ENCODE measurements around the gene IPO9. TPM values are rescaled to one million over a fixed set of nuclear protein-coding genes. Genes with fewer than 3 reads are reported as not detected.

The IPO9 gene
- polyA plus RNA-seq (ENCODE audit: insufficient read length): 45.5 TPM

DNA sequence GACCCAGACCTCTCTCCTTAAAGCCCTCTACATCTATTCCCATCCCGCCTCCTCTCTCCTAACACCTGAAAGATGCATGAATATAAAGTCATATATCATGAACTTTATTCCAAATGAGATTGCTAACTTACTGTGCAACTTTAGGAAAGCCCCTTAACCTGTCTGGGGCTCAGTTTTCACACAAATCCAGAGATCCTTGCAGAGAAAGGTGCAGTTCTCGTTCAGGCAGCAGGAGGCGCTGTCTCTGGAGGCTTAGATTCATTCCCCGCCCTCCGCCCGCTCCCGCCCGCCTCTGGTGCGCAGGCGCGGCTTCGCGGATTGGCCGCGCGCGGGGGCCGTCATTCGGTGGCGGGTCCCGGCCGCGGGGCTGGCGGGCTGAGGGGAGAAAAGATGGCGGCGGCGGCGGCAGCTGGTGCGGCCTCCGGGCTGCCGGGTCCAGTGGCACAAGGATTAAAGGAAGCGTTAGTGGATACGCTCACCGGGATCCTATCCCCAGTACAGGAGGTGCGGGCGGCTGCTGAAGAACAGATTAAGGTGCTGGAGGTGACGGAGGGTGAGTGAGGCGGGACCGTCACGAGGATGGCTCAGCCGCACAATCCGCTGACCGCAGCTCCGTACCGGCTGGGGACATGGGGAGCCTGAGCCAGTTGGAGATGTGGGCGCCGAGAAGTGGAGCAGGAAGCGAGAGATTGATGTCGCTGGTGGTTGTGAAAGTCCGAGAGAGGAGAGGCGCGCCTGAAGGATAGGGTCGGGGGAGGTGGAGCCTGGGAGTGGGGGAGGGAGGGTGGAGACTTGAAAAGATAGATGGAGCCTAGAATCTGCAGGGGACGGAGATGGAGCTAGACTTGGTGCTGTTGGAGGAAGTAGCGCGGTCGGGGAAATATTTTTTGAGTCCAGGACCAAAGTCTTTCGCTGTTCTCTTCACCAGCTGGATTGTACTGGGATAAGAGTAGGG lies at the start of gene IPO9:
Gene IPO9, plus strand, starts transcription at position 338 of the 955 bp plus-strand sequence. Its CDS starts 53 bp downstream, at position 391.
- DNase-seq: peak; percentile 97

DNA sequence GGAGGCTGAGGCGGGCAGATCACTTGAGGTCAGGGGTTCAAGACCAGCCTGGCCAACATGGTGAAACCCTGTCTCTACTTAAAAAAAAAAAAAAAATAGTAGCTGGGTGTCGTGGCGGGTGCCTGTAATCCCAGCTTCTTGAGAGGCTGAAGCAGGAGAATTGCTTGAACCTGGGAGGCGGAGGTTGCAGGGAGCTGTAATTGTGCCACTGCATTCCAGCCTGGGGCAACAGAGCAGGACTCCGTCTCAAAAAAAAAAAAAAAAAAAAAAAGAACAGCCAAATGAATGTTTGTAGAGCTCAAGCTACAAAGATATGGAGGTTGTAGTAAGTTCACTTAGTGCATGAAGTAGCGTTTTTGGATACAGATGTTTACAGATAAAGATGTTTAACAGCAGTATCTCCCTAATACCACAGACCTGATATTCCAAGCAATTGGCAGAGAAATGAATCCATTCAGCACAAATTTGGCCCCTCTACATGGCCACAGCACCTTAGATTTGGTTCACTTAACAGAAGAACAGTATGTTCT lies 49.5 kb upstream of the IPO9 start:
- DNase-seq: no peak

DNA sequence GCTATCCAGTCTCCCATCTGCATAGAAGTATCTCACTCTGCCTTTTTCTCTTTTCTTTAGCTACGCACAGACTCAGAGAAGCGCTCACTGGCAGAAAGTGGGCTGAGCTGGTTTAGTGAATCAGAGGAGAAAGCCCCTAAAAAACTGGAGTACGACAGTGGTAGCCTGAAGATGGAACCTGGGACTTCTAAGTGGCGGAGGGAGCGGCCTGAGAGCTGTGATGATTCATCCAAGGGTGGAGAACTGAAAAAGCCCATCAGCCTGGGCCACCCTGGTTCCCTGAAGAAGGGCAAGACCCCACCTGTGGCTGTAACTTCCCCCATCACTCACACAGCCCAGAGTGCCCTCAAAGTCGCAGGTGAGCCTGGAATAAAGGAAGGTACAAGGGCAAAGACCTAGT lies 48.0 kb upstream of the IPO9 start:
- no peak for DNase-seq

DNA sequence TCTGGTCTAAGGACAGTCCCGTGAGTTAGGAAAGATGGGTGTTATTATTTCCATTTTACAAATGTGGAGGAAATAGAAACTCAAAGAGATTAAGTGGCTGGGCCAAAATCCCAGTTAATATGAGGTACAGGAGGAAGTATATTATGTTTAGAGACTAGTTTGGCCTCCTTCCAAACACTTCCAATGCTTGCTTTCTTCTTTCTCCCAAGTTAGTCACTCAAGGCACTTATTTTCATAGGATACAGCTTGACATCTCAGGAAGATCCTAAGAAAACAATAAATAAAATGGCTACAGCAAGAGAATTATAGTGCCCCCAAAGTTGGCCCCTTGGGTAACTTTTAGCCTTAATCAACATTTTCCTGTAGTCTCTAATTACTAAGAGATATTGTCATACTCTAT lies 47.5 kb upstream of the IPO9 start:
- no peak for DNase-seq

DNA sequence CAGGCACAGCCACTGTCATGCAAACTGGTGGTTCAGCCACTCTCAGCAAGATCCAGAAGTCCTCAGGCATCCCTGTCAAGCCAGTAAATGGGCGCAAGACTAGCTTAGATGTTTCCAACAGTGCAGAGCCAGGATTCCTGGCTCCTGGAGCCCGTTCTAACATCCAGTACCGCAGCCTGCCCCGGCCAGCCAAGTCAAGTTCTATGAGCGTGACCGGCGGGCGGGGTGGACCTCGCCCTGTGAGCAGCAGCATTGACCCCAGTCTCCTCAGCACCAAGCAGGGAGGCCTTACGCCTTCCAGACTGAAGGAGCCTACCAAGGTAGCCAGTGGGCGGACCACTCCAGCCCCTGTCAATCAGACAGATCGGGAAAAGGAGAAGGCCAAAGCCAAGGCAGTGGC lies 46.6 kb upstream of the IPO9 start:
- no peak for DNase-seq

DNA sequence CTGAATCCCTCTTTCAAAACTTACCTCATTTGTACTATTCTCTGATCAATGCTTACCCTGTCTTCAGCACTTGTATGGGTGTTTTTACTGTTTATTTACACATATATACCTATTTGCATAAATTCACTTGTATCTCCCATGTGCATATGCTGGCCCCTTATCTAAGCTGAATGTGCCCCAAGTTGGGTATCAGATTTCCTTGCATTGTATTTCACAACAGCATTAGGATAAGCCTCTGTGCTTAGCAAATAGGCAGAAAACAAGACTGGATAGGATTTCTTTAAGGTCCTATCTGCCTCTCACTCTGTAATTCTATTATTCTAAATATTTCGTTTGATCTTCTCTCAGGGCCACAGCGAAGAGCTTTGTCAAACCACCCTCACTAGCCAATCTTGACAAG lies 45.9 kb upstream of the IPO9 start:
- DNase-seq: no peak

DNA sequence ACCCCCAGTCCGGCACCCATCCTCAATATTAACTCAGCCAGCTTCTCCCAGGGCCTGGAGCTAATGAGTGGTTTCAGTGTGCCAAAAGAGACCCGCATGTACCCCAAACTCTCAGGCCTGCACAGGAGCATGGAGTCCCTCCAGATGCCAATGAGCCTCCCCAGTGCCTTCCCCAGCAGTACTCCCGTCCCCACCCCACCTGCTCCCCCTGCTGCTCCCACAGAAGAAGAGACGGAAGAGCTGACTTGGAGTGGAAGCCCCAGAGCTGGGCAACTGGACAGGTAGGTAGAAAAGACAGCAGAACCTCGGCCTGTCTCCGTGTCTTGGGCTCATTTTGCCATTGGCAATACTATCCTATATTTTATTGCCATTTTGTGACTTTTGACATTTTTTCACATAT lies 45.4 kb upstream of the IPO9 start:
- DNase-seq: no peak

DNA sequence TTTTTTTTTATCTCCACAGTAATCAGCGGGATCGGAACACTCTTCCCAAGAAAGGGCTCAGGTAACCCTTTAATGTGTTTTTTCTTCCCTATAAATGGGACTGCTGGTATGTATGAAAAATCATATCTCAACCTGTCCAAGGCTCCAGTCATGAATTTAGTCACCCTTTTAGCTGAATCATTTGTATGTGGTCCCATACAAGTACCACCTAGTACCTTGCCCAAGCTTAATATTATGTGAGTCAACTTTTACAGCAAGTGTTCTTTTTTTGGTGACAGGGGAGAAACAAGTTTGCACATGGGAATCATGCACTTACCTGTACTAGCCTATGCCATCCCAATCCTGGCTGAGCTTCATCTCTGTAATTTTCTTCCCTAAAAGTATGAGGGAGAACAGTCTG lies 43.7 kb upstream of the IPO9 start:
- DNase-seq: no peak

DNA sequence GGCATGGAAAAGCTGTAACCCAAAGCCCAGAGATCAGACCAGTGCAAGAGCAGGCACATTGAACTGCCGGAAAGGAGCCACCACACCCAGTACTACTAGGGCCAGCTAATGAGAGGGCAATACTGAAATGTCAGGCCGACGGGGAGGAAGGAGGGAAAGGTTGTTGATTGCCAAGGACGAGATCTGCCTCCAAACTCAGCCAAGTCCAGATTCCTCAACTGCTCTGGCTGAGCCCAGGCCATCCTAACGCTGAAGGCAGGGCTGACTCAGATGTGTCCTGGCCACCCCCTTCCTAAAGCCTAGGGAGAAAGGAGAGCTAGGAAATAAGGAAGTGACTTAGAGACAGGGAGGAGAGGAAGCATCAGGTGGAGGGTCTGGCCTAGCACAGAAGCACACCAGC lies 42.1 kb upstream of the IPO9 start:
- DNase-seq: no peak

DNA sequence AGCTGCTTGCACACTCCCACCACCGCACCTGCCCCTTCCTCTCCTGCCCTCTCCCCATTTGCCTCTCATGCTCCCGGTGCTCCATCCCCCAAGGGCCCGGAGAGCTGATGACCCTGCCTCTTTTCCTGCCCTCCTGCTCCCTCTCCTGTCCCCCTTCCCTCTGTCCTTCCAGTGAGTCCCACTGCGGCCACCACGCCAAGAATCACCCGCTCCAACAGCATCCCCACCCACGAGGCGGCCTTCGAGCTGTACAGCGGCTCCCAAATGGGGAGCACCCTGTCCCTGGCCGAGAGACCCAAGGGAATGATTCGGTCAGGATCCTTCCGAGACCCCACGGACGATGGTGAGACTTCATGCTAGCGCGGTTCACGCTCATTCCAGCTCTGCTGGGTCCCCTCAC lies 40.7 kb upstream of the IPO9 start:
- DNase-seq: no peak

DNA sequence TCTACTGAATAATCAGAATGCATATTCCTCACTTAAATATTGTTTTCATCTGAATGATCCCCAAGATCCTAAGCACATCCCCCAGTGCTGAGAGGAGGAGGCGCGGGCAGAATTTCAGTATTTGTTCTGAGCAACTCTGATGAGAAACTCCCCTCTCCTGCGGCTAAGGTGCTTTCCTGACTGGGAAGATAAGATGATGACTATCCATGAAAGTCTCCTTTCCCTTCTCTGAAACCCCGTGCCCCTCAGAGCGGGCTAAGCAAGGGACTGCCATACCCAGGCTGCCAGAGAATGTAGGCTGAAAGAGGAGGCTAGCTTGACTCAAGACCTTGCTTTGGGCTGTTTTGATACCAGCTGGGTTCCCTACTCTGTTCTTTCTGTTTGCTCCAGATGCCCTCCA lies 39.7 kb upstream of the IPO9 start:
- DNase-seq: no peak

DNA sequence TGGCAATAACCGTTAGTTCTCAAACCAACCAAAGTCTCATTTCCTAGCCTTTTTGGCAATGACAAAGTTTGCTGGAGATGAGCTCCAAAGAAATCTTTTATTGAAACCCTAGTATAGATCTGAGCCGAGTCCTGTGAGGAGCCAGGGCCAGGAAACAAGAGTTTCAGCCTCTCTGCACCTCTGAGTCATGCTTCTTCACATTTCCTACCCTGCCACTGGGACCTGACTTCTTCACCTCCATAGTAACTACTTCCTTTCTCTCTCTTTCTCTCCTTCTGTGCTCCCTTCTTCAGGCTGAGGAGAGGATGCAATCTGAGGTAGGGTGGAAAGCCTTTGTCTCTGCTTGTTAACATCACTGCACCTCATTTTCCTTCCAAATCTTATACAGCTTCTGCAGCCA lies 38.7 kb upstream of the IPO9 start:
- no peak for DNase-seq

DNA sequence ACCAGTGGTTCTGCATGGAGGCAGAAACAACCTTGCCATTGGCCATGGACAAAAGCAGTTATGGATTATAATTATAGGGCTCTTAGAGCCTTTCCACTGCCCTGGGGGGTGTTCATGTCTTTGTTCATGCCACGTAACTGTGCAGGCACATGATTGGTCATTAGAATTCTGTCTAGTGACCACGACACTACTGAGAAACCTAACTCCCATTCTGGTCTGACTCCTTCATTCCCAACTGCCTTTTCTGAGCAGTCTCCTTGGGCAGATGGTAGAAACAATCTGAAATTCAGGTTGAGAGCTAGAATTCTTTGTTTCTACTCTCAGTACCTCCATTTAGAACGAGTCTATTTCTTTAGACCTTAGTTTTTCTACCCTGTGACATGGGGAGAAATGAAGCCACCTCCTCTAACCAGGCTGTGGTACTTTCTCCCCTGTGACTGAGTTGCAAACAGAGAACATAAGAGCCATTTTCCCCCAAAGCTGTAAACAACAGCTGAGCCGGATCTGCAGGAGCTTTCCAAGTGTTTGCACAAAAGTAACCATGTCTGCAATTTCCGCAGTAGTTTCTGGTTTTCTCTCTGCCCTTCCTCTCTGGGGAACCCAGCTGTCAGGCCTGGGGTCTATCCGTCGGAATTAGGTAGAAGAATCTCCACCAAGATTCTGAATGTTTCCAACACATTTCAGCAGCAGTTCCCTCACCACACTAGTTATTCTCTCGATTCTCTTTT lies 37.7 kb upstream of the IPO9 start:
- DNase-seq: peak; percentile 62

DNA sequence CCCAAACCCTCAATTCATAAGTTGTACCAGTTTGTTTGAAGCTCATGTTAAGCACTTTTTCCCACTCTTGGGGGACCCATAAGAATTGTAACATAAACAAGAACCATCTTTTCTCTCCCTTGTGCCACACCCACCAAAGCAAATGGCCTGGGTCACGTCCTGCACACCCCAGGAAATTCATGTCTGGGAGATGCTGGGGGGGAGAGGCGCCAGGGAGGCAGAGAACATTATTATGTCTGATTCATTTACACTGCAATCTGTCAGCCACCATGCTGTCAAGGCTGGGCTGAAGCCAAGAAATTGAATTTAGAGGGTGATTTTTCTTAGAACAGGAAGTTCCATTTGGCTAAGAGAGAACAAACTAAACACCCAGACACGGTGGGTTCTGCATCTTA lies 37.2 kb upstream of the IPO9 start:
- DNase-seq: no peak

DNA sequence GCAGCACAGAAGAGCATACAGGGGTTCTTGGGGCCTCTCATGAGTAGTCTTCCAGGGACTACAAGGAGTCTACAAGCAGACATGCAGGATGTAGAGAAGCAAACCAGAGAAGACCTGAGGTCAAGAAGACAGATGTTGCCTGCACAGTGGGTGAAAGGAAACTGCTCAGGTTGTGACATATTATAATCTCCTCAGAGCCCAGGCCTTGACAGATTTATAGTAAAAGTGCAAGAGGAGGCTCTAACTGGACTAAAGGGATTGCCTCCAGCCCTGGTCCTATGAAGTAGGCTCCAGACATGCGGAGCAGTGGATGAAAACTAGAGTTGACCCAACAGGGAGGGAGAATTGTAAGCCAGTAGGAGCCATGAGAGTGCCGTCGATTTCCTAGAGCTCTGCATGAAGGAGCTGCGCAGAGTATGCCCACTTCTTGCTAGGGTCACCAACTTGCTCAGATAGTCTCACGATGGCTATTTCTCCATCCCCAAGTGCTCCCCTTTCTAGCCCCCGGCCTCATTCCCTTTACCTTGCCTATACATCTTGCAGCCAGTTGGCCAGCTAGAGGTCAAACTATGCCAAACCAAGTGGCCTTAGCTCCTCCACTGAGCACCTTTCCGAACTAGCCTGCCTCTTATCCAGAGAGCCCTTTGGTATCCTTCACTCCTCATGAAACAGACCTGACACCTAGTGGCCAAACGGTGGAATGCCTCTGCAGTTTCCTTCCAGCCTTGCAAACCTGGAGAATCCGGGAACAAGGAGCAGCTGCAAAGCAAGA lies 36.2 kb upstream of the IPO9 start:
- DNase-seq: peak; percentile 83

DNA sequence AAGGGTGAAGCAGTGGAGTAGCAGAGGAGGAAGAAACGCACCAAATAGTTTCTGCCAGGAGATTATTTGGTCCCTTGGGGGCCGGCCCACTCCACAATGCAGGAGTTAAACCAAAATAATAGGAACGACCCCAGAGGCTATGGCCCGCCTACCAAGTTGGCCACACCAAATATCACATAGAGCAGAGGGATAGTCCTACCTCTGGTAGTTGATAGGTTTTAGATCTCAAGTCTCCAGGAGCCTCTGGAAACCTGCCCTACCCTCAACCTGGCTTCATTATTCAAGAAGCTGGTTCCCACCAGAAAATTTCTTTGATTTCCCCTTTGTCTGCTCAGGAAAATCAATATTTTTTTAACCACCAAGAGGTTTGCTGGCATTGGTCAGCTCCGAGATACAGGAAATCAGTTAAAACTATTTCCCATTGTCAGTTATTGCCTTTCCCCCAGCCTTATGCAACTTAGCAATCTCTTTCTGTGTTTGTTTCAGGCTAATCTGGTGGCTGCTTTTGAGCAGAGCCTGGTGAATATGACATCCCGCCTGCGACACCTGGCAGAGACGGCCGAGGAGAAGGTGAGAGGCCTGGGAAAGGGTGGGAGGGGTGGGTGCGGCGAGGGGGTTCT lies 35.5 kb upstream of the IPO9 start:
- no peak for DNase-seq

DNA sequence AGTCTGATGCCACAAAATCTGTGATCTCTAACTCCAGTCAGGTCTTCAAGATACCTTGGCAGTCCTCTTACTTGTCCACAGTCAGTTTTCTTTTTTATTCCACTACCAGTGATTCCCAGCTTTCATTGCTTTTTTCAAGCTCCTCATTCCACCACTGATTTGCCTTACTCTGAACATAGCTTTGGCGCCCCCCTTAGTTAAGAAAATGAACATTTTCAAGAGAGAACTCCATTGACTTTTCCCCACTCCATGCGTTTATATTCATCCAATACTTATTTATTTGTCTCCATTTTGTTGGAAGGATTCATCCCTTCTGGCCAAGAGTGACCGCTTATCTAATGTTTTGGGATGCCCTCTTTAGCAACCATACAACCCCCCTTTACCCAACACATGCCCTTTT lies 33.9 kb upstream of the IPO9 start:
- DNase-seq: no peak

DNA sequence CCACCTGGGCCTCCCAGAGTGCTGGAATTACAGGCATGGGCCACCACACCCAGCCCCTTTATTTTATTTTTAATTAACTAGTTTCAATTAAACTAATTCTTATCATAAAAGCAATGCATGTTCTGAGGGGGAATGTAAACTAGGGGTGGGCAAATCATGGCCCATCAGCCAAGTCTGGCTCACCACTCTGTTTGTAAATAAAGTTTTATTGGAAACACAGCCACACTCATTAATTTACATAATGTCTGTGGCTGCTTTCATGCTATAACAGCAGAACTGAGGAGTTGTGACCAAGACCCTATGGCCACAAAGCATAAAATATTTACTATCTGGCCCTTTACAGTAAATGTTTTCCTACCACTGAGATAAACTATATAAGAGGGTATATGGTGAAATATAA lies 28.7 kb upstream of the IPO9 start:
- DNase-seq: no peak

DNA sequence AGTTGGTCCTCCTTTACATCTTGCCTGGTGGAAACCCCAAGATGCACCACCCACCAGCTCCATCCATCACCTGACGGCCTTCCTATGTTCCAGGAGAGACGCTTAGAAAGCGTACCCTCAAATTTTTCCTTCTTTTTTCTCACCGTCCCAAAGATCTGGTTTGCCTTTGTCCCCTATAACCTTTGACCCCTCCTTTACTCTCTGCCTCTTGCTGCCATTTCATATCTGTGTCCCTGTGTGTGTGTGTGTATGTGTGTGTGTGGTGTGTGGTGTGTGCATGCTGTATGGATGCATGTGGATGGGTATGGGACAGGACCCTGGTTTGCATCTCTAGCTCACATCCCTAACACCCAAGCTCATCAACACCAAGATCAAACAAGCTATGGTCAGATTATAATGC lies 22.2 kb upstream of the IPO9 start:
- DNase-seq: no peak

DNA sequence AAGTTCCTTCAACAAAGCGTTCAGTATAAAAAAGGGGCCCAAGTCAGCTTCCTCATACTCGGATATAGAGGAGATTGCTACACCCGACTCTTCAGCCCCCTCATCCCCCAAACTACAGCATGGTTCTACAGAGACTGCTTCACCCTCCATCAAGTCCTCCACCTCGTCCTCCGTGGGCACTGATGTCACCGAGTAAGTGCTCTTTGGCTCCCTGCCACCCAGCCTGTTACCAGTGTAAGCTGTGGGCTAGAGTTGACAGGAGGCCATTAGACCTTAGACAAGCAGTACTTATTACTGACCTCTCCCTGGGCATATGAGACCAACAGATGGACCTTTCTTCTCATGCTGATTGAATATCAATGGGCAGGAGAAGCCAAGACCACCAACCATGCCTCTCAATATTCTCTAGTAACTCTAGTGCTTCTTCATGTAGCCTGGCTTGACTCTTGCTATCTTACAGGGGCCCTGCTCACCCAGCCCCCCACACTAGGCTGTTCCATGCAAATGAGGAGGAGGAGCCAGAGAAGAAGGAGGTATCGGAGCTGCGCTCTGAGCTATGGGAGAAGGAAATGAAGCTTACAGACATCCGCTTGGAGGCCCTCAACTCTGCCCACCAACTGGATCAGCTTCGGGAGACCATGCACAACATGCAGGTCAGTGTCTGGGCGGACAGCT lies 20.9 kb upstream of the IPO9 start:
- no peak for DNase-seq

DNA sequence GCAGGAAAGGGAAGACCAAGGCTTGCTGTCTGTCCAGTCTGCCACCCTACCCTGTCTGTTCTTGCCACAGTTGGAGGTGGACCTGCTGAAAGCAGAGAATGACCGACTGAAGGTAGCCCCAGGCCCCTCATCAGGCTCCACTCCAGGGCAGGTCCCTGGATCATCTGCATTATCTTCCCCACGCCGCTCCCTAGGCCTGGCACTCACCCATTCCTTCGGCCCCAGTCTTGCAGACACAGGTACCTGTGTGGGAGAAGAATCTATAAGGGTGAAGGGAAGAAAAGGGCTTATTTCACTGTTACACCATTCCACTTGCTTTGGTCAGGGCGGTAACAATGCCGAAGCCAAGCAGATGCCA lies 20.3 kb upstream of the IPO9 start:
- no peak for DNase-seq

DNA sequence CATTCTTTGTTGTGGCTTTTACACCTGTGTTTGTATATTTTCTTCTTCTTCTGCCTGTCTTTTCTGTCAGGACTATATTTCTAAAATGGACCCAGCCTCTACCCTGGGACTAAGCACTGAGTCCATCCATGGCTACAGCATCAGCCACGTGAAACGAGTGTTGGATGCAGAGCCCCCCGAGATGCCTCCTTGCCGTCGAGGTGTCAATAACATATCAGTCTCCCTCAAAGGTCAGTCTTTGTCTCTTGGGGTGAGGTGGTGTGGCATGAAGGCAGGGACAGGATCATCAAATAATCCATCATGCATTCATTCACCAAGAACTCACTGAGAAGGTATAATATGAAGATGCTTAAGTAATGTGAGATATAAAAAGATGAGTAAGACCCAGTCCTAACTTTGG lies 19.1 kb upstream of the IPO9 start:
- no peak for DNase-seq

All from hindlimb muscle (tissue), 1 donor.